Measurements from ENCODE around the gene CCDC201.
"Not testable (repeated sequence)": the region's sequence is repeated elsewhere in the genome, so short reads cannot be mapped to it uniquely, and the experiment has no call there.

CCDC201 gene

DNA sequence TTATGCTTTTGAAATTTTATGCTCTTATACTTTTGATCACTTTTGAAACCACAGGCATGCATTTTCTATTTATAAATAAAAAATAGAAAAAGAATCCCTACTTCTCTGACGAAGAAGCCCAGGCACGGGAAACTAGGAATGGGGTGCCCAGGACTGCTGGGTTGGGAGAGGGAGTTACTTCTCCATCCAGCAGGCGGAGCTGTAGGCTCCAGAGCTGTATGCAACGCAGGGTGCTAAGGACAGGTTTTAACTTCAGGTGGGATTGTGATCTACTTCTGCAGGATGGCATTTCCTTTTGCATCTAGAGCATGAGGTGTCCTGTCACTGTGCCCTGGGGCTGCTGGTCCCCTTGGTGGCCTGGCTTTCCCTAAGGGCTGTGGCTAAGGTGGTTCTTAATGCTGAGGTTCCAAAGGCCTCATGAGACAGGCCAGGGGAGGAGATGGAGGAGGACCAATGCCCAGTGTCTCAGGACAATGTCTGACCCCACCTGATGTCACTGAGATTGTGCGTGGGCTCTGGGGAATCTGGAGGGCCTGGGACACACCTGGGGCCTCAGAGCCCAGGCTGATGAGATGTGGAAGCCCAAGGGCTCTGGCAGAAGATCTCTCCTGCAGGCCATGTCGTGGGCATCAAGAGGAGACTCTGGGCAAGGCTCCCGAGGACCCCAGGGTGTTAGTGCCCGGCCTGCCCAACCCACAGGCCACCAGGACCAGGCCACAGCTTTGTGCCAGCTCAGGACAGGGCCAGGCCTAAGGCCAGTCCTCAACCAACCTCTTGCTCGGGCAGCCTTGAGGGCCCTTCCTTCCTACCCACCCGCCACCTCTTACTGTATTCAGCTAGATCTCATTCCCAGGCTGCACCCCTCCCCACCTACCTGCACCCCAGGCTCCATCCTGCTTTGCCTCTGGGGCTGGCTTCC lies 507 bp downstream of the CCDC201 start:
- peaks cover 12% of the 10 kb centered on the region for H3K9me3 ChIP-seq (ENCODE audit: control insufficient read depth, insufficient read depth, low read depth, low read length)
- H3K27me3 ChIP-seq (ENCODE audit: control insufficient read depth, insufficient read depth, low read length), result no peaks in the 10 kb centered on the region
- no peaks in the 10 kb centered on the region for H3K4me1 ChIP-seq (ENCODE audit: control insufficient read depth, insufficient read depth, low read length)
- no peak overlapping the region for H3K9ac ChIP-seq (ENCODE audit: low read length)
- no peaks in the 10 kb centered on the region for H3K36me3 ChIP-seq (ENCODE audit: control insufficient read depth, insufficient read depth, low read length)
- H3K27ac ChIP-seq (ENCODE audit: low read depth, low read length), result no peak overlapping the region
- no peak overlapping the region for H3K4me3 ChIP-seq (ENCODE audit: low read depth, low read length)

- H3K27me3 ChIP-seq (ENCODE audit: control insufficient read depth, insufficient read depth, low read length), result no peaks in the 10 kb centered on the region; the same call in 1 of the 2 replicates
- no peak overlapping the region for H3K4me3 ChIP-seq (ENCODE audit: low read depth, low read length)
- no peaks in the 10 kb centered on the region for H3K9me3 ChIP-seq (ENCODE audit: control insufficient read depth, insufficient read depth, low read depth, low read length)
- H3K9ac ChIP-seq (ENCODE audit: low read length), result no peak overlapping the region
- no peak overlapping the region for H3K27ac ChIP-seq (ENCODE audit: low read depth, low read length)
- no peaks in the 10 kb centered on the region for H3K4me1 ChIP-seq (ENCODE audit: control insufficient read depth, insufficient read depth, low read length)
- H3K36me3 ChIP-seq (ENCODE audit: control insufficient read depth, insufficient read depth, low read length), result no peaks in the 10 kb centered on the region
Measured at GRCh38 chr7:45869426-45869825, 3.5 kb downstream of the CCDC201 start.

DNA sequence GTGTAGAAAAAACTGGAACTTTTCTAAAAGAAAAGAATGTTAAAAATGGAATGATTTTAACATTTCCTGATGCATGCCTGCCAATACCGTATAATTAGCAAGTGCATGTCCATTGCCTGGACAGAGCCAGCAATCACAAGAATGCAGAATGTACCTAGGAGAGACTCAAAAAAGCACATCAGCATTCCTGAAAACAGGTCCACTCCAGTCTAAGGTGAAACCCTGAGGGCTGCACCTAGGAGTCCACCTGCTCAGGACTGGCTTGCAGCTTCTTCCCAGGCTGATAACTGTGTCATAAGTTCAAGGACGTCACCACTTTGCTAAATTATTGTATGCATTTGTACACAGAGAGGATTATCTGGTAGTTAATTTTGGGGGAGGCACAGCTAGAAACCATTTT lies 5.4 kb downstream of the CCDC201 start:
- H3K36me3 ChIP-seq (ENCODE audit: control insufficient read depth, insufficient read depth, low read length), result no peaks in the 10 kb centered on the region
- no peak overlapping the region for H3K4me3 ChIP-seq (ENCODE audit: low read depth, low read length)
- no peaks in the 10 kb centered on the region for H3K9me3 ChIP-seq (ENCODE audit: control insufficient read depth, insufficient read depth, low read depth, low read length)
- H3K27me3 ChIP-seq (ENCODE audit: control insufficient read depth, insufficient read depth, low read length), result no peaks in the 10 kb centered on the region; the same call in 1 of the 2 replicates
- no peak overlapping the region for H3K9ac ChIP-seq (ENCODE audit: low read length)
- H3K27ac ChIP-seq (ENCODE audit: low read depth, low read length), result no peak overlapping the region
- H3K4me1 ChIP-seq (ENCODE audit: control insufficient read depth, insufficient read depth, low read length), result no peaks in the 10 kb centered on the region

- Histone ChIP-seq H3K9me3 (ENCODE audit: control insufficient read depth, insufficient read depth, low read depth, low read length) (no peaks in the 10 kb centered on the region), H3K27ac (ENCODE audit: low read depth, low read length) (no peak overlapping the region), H3K27me3 (ENCODE audit: control insufficient read depth, insufficient read depth, low read length) (no peaks in the 10 kb centered on the region; the same call in 1 of the 2 replicates), H3K4me1 (ENCODE audit: control insufficient read depth, insufficient read depth, low read length) (no peaks in the 10 kb centered on the region), H3K4me3 (ENCODE audit: low read depth, low read length) (no peak overlapping the region), H3K36me3 (ENCODE audit: control insufficient read depth, insufficient read depth, low read length) (no peaks in the 10 kb centered on the region), H3K9ac (ENCODE audit: low read length) (no peak overlapping the region)
Measured at GRCh38 chr7:45865594-45866410, 7.1 kb downstream of the CCDC201 start.

- no peak overlapping the region for H3K9ac ChIP-seq (ENCODE audit: low read length)
- H3K36me3 ChIP-seq (ENCODE audit: control insufficient read depth, insufficient read depth, low read length), result no peaks in the 10 kb centered on the region
- no peak overlapping the region for H3K27ac ChIP-seq (ENCODE audit: low read depth, low read length)
- H3K27me3 ChIP-seq (ENCODE audit: control insufficient read depth, insufficient read depth, low read length), result no peaks in the 10 kb centered on the region; the same call in 1 of the 2 replicates
- no peaks in the 10 kb centered on the region for H3K9me3 ChIP-seq (ENCODE audit: control insufficient read depth, insufficient read depth, low read depth, low read length)
- no peaks in the 10 kb centered on the region for H3K4me1 ChIP-seq (ENCODE audit: control insufficient read depth, insufficient read depth, low read length)
- no peak overlapping the region for H3K4me3 ChIP-seq (ENCODE audit: low read depth, low read length)
Measured at GRCh38 chr7:45863715-45864114, 9.2 kb downstream of the CCDC201 start.

DNA sequence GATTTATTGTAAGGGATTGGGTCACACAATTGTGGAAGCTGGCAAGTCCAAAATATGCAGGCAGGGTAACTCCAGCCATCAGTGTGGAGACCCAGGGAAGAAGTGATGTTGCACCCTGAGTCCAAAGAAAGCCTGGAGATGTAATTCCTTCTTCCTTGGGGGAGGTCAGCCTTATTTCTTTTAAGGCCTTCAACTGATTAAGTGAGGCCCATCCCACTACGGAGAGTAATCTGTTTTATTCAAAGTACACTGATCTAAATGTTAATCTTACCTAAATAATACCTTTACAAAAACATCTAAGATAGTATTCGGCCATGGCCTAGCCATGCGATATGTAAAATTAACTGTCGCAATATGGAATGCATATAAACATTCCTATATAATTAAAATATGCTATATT lies 16.0 kb downstream of the CCDC201 start:
- not testable (repeated sequence) for H3K36me3 ChIP-seq (ENCODE audit: control insufficient read depth, insufficient read depth, low read length); H3K4me3 ChIP-seq (ENCODE audit: low read depth, low read length); H3K27me3 ChIP-seq (ENCODE audit: control insufficient read depth, insufficient read depth, low read length); H3K9ac ChIP-seq (ENCODE audit: low read length); H3K27ac ChIP-seq (ENCODE audit: low read depth, low read length); H3K9me3 ChIP-seq (ENCODE audit: control insufficient read depth, insufficient read depth, low read depth, low read length); H3K4me1 ChIP-seq (ENCODE audit: control insufficient read depth, insufficient read depth, low read length)

DNA sequence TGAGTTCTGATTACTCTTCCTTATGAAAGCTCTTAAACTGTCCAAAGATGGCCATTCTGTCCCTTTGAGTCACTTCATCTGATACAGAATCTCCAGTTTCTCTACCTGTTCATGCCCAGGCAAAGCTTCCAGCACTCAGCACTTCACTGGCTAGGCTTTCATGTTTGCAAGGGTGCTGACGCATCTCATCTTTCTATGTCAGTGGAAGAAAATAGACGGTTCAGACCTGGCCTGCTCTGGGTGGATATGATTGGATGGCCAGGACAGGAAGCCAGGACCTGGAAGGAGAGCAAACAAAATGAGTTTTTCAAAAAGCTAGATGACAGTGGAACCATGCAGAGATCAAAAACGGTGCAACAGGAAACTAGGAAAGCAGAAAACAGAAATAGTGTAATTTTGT lies 17.2 kb downstream of the CCDC201 start:
- not testable (repeated sequence) for H3K9me3 ChIP-seq (ENCODE audit: control insufficient read depth, insufficient read depth, low read depth, low read length); H3K4me3 ChIP-seq (ENCODE audit: low read depth, low read length); H3K9ac ChIP-seq (ENCODE audit: low read length); H3K27ac ChIP-seq (ENCODE audit: low read depth, low read length); H3K36me3 ChIP-seq (ENCODE audit: control insufficient read depth, insufficient read depth, low read length); H3K27me3 ChIP-seq (ENCODE audit: control insufficient read depth, insufficient read depth, low read length); H3K4me1 ChIP-seq (ENCODE audit: control insufficient read depth, insufficient read depth, low read length)

- H3K4me3 ChIP-seq (ENCODE audit: low read depth, low read length); H3K9ac ChIP-seq (ENCODE audit: low read length); H3K27me3 ChIP-seq (ENCODE audit: control insufficient read depth, insufficient read depth, low read length); H3K9me3 ChIP-seq (ENCODE audit: control insufficient read depth, insufficient read depth, low read depth, low read length); H3K4me1 ChIP-seq (ENCODE audit: control insufficient read depth, insufficient read depth, low read length); H3K27ac ChIP-seq (ENCODE audit: low read depth, low read length); H3K36me3 ChIP-seq (ENCODE audit: control insufficient read depth, insufficient read depth, low read length): not testable (repeated sequence)
Measured at GRCh38 chr7:45853491-45853890, 19.4 kb downstream of the CCDC201 start.

DNA sequence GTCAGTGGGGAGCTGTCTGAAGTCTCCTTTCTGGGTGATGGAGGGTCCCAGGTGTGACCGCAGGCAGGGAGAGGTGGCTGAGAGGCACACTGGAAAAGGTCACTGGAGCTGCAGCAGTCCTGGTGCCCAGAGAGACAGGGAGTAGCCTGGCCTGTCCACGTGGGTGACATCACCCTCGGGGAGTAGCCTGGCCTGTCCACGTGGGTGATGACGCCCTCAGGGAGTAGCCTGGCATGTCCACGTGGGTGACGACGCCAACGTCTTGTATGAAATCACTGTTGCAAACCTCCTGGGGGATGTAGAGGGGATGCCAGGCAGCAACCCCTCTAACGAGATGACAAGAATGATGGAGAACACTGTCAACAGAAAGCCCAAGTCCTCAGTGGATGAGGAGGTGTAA lies 19.9 kb downstream of the CCDC201 start:
- H3K4me1 ChIP-seq (ENCODE audit: control insufficient read depth, insufficient read depth, low read length); H3K4me3 ChIP-seq (ENCODE audit: low read depth, low read length); H3K36me3 ChIP-seq (ENCODE audit: control insufficient read depth, insufficient read depth, low read length); H3K27me3 ChIP-seq (ENCODE audit: control insufficient read depth, insufficient read depth, low read length); H3K9me3 ChIP-seq (ENCODE audit: control insufficient read depth, insufficient read depth, low read depth, low read length); H3K27ac ChIP-seq (ENCODE audit: low read depth, low read length); H3K9ac ChIP-seq (ENCODE audit: low read length): not testable (repeated sequence)

GRCh38 chr7:45848734-45849133 lies 24.1 kb downstream of the CCDC201 start:
- H3K9me3 ChIP-seq (ENCODE audit: control insufficient read depth, insufficient read depth, low read depth, low read length); H3K36me3 ChIP-seq (ENCODE audit: control insufficient read depth, insufficient read depth, low read length); H3K9ac ChIP-seq (ENCODE audit: low read length); H3K4me1 ChIP-seq (ENCODE audit: control insufficient read depth, insufficient read depth, low read length); H3K4me3 ChIP-seq (ENCODE audit: low read depth, low read length); H3K27ac ChIP-seq (ENCODE audit: low read depth, low read length); H3K27me3 ChIP-seq (ENCODE audit: control insufficient read depth, insufficient read depth, low read length): not testable (repeated sequence)

DNA sequence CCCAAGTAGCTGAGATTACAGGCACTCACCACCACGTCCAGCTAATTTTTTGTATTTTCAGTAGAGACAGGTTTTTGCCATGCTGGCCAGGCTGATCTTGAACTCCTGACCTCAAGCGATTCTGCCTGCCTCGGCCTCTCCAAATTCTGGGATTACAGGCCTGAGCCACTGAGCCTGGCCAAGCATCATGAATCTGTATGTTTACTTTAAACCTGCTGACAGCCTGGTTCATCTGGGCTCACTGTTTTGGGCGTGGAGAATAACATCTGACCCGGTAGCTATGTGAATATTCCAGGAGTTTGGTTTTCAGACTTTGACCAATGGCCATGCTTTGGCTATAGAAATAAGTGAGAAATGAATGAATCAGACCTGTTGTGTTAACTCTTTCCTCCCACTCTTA lies 26.3 kb downstream of the CCDC201 start:
- not testable (repeated sequence) for H3K4me1 ChIP-seq (ENCODE audit: control insufficient read depth, insufficient read depth, low read length); H3K27ac ChIP-seq (ENCODE audit: low read depth, low read length); H3K36me3 ChIP-seq (ENCODE audit: control insufficient read depth, insufficient read depth, low read length); H3K9me3 ChIP-seq (ENCODE audit: control insufficient read depth, insufficient read depth, low read depth, low read length); H3K9ac ChIP-seq (ENCODE audit: low read length); H3K4me3 ChIP-seq (ENCODE audit: low read depth, low read length); H3K27me3 ChIP-seq (ENCODE audit: control insufficient read depth, insufficient read depth, low read length)
